HK-2 (cell line): ENCODE measurements around the gene CNGA1.

Experiments
- DNase-seq: peaks from one replicate; pipeline ENCODE4 v3.0.0-alpha.2; 2018; ENCODE audit not compliant: unreplicated experiment

CNGA1 gene

DNA sequence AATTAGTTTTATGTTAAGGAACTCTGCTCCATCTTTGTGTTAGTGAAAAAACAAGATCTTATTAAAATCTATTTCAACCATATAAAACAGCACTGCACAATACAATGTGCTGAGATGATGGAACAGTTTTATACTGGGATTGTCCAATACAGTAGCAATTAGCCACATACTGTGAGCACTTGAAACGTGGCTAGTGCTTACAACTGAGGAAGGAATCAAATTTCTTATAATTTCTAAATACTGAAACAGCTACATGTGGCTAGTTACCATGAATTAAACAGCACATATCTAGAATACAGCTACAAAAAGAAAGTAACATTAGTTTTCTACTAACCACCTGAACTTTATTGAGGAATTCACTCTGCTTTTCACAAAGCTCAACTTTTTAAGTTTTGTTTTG lies 116.8 kb downstream of the CNGA1 start:
- no peak for DNase-seq

DNA sequence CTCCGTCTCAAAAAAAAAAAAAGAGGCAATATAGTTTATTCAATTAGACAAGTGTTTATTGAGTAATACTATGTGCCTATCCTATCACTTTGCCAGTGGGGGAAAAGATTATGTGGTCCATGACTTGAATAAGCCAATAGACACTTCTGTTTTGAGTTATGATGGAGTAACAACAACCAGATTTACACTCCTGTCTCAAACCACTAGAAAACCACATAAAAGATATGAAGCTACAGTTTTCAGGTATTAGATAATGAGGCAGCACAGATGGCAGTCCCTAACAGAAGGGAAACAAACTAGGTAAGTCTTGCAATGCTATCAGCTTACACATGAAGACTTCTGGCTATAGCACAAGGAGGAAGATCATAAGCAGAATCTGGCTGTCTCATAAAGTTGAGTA lies 124.6 kb downstream of the CNGA1 start:
- no peak for DNase-seq
